H54 (cell line): ENCODE measurements around the gene NECAB2.

Experiments
- DNase-seq: peaks from one replicate; pipeline ENCODE4 v3.0.0; 2011; ENCODE audit warnings: low spot score, mixed read lengths; ENCODE audit not compliant: insufficient read length
- FAIRE-seq: peaks from 3 replicates; lab custom pipeline; 2011; peaks lifted over from hg19 to GRCh38; lab: Jason Lieb, UNC
- POLR2A ChIP-seq: IDR thresholded peaks from 2 replicates; pipeline ENCODE4 v1.6.1; 2011; ENCODE audit warnings: low read depth, mild to moderate bottlenecking, low read length

Gene NECAB2

GRCh38 chr16:84032458-84033178 is 64.6 kb downstream of the NECAB2 start:
- TF ChIP-seq POLR2A: no peak
- FAIRE-seq: no peak
- DNase-seq: no peak

- no peak for TF ChIP-seq POLR2A
- no peak for FAIRE-seq
Measured at GRCh38 chr16:84033251-84034195, 65.5 kb downstream of the NECAB2 start.

GRCh38 chr16:84034516-84034915 is 66.5 kb downstream of the NECAB2 start:
- DNase-seq (no peak), FAIRE-seq (no peak)
- no peak for TF ChIP-seq POLR2A

More at GRCh38 chr16:84033251-84034195, 65.5 kb downstream of the NECAB2 start:
- DNase-seq: no peak

GRCh38 chr16:84036131-84036530 is 68.1 kb downstream of the NECAB2 start:
- FAIRE-seq (no peak), DNase-seq (no peak)
- no peak for TF ChIP-seq POLR2A

GRCh38 chr16:84036982-84037425 is 69.0 kb downstream of the NECAB2 start:
- DNase-seq: no peak
- FAIRE-seq: no peak
- TF ChIP-seq POLR2A: no peak

GRCh38 chr16:84038469-84038868 is 70.4 kb downstream of the NECAB2 start:
- DNase-seq (no peak), FAIRE-seq (no peak)
- TF ChIP-seq POLR2A: no peak

GRCh38 chr16:84039696-84040095 is 71.7 kb downstream of the NECAB2 start:
- FAIRE-seq (no peak), DNase-seq (no peak)
- no peak for TF ChIP-seq POLR2A

GRCh38 chr16:84040226-84040822 is 72.3 kb downstream of the NECAB2 start:
- DNase-seq: no peak
- no peak for FAIRE-seq
- TF ChIP-seq POLR2A: no peak

GRCh38 chr16:84040823-84041820 is 73.1 kb downstream of the NECAB2 start:
- no peak for TF ChIP-seq POLR2A
- no peak for FAIRE-seq
- DNase-seq: no peak

GRCh38 chr16:84041881-84042280 is 73.8 kb downstream of the NECAB2 start:
- FAIRE-seq (no peak), DNase-seq (no peak)
- TF ChIP-seq POLR2A: no peak

GRCh38 chr16:84042308-84042878 is 74.3 kb downstream of the NECAB2 start, which contains the start of gene SLC38A8:
Gene SLC38A8 (minus strand): TSS chr16:84042795. CDS start chr16:84042157, 638 bp downstream.
- FAIRE-seq (no peak), DNase-seq (no peak)
- no peak for TF ChIP-seq POLR2A

GRCh38 chr16:84042879-84043485 is 74.9 kb downstream of the NECAB2 start:
- TF ChIP-seq POLR2A: no peak
- FAIRE-seq (no peak), DNase-seq (no peak)
